K562 (cell line): Measurements from ENCODE around the gene TSPOAP1. TPM values are rescaled to one million over a fixed set of nuclear protein-coding genes. Genes with fewer than 3 reads are reported as not detected.

Experiments used
- BMI1 ChIP-seq: fragments of 150-350 bp; IDR thresholded peaks from 2 replicates; pipeline ENCODE4 v1.6.1; 2014; ENCODE audit warnings: low read length
- CAMTA2 ChIP-seq: fragments of 250-450 bp; sonication (Bioruptor Pico); conservative IDR thresholded peaks from 2 replicates; pipeline ENCODE4 v1.5.1; 2022
- CBFA2T3 ChIP-seq: fragments of 450-650 bp; IDR thresholded peaks from 2 replicates; pipeline ENCODE4 v1.6.1; 2017
- CEBPG ChIP-seq, 3 experiments: fragments of 200-800 bp in 1 of 3; sonication (Bioruptor generic) in 1 of 3; sonication (generic) in 1 of 3; formaldehyde crosslinking in 1 of 3; IDR thresholded peaks in 2 of 3; conservative IDR thresholded peaks in 1 of 3; 2 replicates each; pipeline versions ENCODE4 v1.6.1 to v1.8.0; 2016 to 2022; ENCODE audit warnings: missing compliant biosample characterization in 2 of 3, missing genetic modification characterization in 2 of 3, mild to moderate bottlenecking in 1 of 3, missing genetic modification reagents in 1 of 3
- DPF2 ChIP-seq: fragments of 450-650 bp; IDR thresholded peaks from 2 replicates; pipeline ENCODE4 v1.6.1; 2016
- HEY1 ChIP-seq: fragments of 250-450 bp; sonication (Bioruptor Pico); IDR thresholded peaks from 2 replicates; pipeline ENCODE4 v1.5.0; 2020; ENCODE audit warnings: mild to moderate bottlenecking, moderate library complexity, borderline replicate concordance
- ILK ChIP-seq: fragments of 450-650 bp; IDR thresholded peaks from 2 replicates; pipeline ENCODE4 v1.6.1; 2016; ENCODE audit warnings: missing genetic modification characterization, low read depth, mild to moderate bottlenecking, missing compliant biosample characterization, moderate library complexity, borderline replicate concordance
- MYNN ChIP-seq, 2 experiments: sonication (generic); formaldehyde crosslinking in 1 of 2; IDR thresholded peaks; 2 replicates each; pipeline versions ENCODE4 v1.5.0 to v1.6.1; 2016 to 2020; ENCODE audit warnings: antibody characterized with exemption in 1 of 2, missing genetic modification reagents in 1 of 2
- PRDM10 ChIP-seq: fragments of 450-650 bp; IDR thresholded peaks from 2 replicates; pipeline ENCODE4 v1.6.1; 2018; ENCODE audit not compliant: partially characterized antibody
- TAF15 ChIP-seq: fragments of 200-400 bp; formaldehyde crosslinking; IDR thresholded peaks from 2 replicates; pipeline ENCODE4 v1.6.1; 2017; ENCODE audit warnings: mild to moderate bottlenecking, low read depth, low read length, moderate library complexity
- TCF3 ChIP-seq: sonication (generic); formaldehyde crosslinking; IDR thresholded peaks from 2 replicates; pipeline ENCODE4 v1.4.0; 2020; ENCODE audit warnings: mild to moderate bottlenecking, missing genetic modification reagents
- TSC22D4 ChIP-seq: fragments of 450-650 bp; IDR thresholded peaks from 2 replicates; pipeline ENCODE4 v1.6.1; 2016; ENCODE audit warnings: missing genetic modification characterization, missing biosample characterization, control low read depth
- YY1 ChIP-seq, 3 experiments: IDR thresholded peaks; 2 replicates each; pipeline ENCODE4 v1.6.1; 2011; ENCODE audit warnings: low read length in 2 of 3, mild to moderate bottlenecking in 2 of 3, moderate library complexity in 2 of 3, borderline replicate concordance in 1 of 3, control low read depth in 1 of 3, low read depth in 1 of 3; ENCODE audit not compliant: insufficient read depth in 3 of 3, insufficient replicate concordance in 2 of 3, control insufficient read depth in 1 of 3, insufficient read length in 1 of 3; ENCODE audit errors: extremely low read depth in 1 of 3
- ZEB2 ChIP-seq: fragments of 450-650 bp; IDR thresholded peaks from 2 replicates; pipeline ENCODE4 v1.6.1; 2016
- ZFP91 ChIP-seq: sonication (generic); formaldehyde crosslinking; IDR thresholded peaks from 2 replicates; pipeline ENCODE4 v1.8.0; 2022; ENCODE audit warnings: mild to moderate bottlenecking, missing genetic modification reagents
- ZNF324 ChIP-seq: fragments of 250-450 bp; sonication (Bioruptor Pico); IDR thresholded peaks from 2 replicates; pipeline ENCODE4 v1.4.0; 2020; ENCODE audit warnings: mild to moderate bottlenecking
- ZNF431 ChIP-seq: sonication (generic); formaldehyde crosslinking; IDR thresholded peaks from 2 replicates; pipeline ENCODE4 v1.8.0; 2022; ENCODE audit warnings: mild to moderate bottlenecking, missing genetic modification reagents
- polyA plus RNA-seq, 8 experiments: library from polyadenylated mRNA; depleted of rRNA in 4 of 8; stranded (reverse) in 5 of 8; unstranded in 3 of 8; fragments of >200 nt; fragmentation: Nextera tagmentation in 2 of 8; fragmentation: Illumina TruSeq in 1 of 8; extraction: Ambion mirVana in 2 of 8; extraction: Trizol in 1 of 8; gene quantifications; 2 replicates each; pipeline versions ENCODE4 v1.2.1 to v1.2.3, GENCODE V29; 2011 to 2014; ENCODE audit warnings: inconsistent platforms in 1 of 8, missing spikeins in 1 of 8
- total RNA-seq, 7 experiments: library from RNA; depleted of rRNA in 6 of 7; stranded (reverse); fragments of >200 nt in 6 of 7; fragmentation: Illumina TruSeq in 2 of 7; extraction: Trizol in 2 of 7; gene quantifications; 2 replicates each; pipeline versions ENCODE4 v1.2.1 to v1.2.3, GENCODE V29; 2011 to 2021; ENCODE audit warnings: low replicate concordance in 1 of 7

Gene TSPOAP1
- total and polyA plus RNA-seq, 9 of the 15 experiments (the other 6 are each of a cell fraction or from before 2014, with no cell fraction given): 0.87 to 3.9 (median 1.8) TPM; not detected in 2

GRCh38 chr17:58328195-58329034 lies at the start of gene TSPOAP1 (continued):
- TF ChIP-seq HEY1 (CRISPR knock-in tag): peak; percentile 38; the same call in 1 of the 2 replicates
- peak; percentile 38 for TF ChIP-seq CBFA2T3
- peak; percentile 79; the same call in 1 of the 2 replicates for TF ChIP-seq ZNF431 (CRISPR knock-in tag)
- TF ChIP-seq ZEB2: no peak; the same call in 1 of the 2 replicates
- TF ChIP-seq CAMTA2 (CRISPR knock-in tag): 0 out of 2 replicates have a peak, but pooled peaks have one; percentile 40
- peak; percentile 49 for TF ChIP-seq DPF2
- TF ChIP-seq ZNF324 (CRISPR knock-in tag): 0 out of 2 replicates have a peak, but pooled peaks have one; percentile 4
- TF ChIP-seq ZFP91 (CRISPR knock-in tag): peak; percentile 51; the same call in 1 of the 2 replicates
- peak in 2 of 3 experiments; percentile 30 to 38 for TF ChIP-seq YY1 (IDR thresholded peaks at IDR 0.05; ENCODE audit: borderline replicate concordance in 1 of 3, control insufficient read depth in 1 of 3, extremely low read depth in 1 of 3, insufficient read depth in 3 of 3, insufficient read length in 1 of 3, insufficient replicate concordance in 2 of 3, low read depth in 1 of 3, low read length in 2 of 3)
- TF ChIP-seq PRDM10: peak; percentile 85
- peak; percentile 35 for TF ChIP-seq TCF3 (CRISPR knock-in tag)
- TF ChIP-seq CEBPG (CRISPR knock-in tag; IDR thresholded peaks at IDR 0.05): peak; percentile 72; the same call in 1 of the 2 replicates
- TF ChIP-seq CEBPG (tag; conservative IDR thresholded peaks at IDR 0.05 in 1 of 2, IDR thresholded peaks at IDR 0.05 in 1 of 2): no peak; a peak in 1 of 4 replicates
- TF ChIP-seq TSC22D4 (tag): no peak
- peak; percentile 77 for TF ChIP-seq MYNN (IDR thresholded peaks at IDR 0.05)
- TF ChIP-seq MYNN (CRISPR knock-in tag; IDR thresholded peaks at IDR 0.05): no peak
- TF ChIP-seq TAF15: peak; percentile 88
- TF ChIP-seq BMI1: no peak
- no peak for TF ChIP-seq ILK (tag)
